Measurements from ENCODE around the gene TLCD2. TPM values are rescaled to one million over a fixed set of nuclear protein-coding genes. Genes with fewer than 3 reads are reported as not detected.

TLCD2 gene
- total and polyA plus RNA-seq, 2 experiments from 2014 or later, result 0.70 to 1.4 TPM

GRCh38 chr17:1711804-1712203 lies 1.6 kb upstream of the TLCD2 start (continued):
- TF ChIP-seq ETS1 (IDR thresholded peaks at IDR 0.05), result no peak
- TF ChIP-seq CTCF (conservative IDR thresholded peaks at IDR 0.05; ENCODE audit: low read depth in 2 of 2), result no peak

GRCh38 chr17:1710807-1711553 lies 803 bp upstream of the TLCD2 start:
- Mint-ChIP-seq H3K9me3 (no peaks in the 10 kb centered on the region), H3K4me3 (peak overlapping the region; percentile 83), H3K36me3 (ENCODE audit: low read depth) (peaks cover 14% of the 10 kb centered on the region; the same call in 2 of the 3 replicates), H3K4me1 (peaks cover 31% of the 10 kb centered on the region), H3K27me3 (ENCODE audit: insufficient read depth, low read depth, poor library complexity) (peaks cover 30% of the 10 kb centered on the region), H3K27ac (no peak overlapping the region)
- DNase-seq (ENCODE audit: low spot score) (peak; percentile 70), ATAC-seq (peak; percentile 1; the same call in 2 of the 3 replicates)
- H2AFZ ChIP-seq, result peak overlapping the region; percentile 90
- H3F3A ChIP-seq (replicated peaks; ENCODE audit: low read depth), result no peaks in the 10 kb centered on the region; the same call in 1 of the 2 replicates
- H3K27ac ChIP-seq (ENCODE audit: low read depth), result no peak overlapping the region
- peaks cover 13% of the 10 kb centered on the region for H3K4me1 ChIP-seq (ENCODE audit: insufficient read depth)
- H3K79me2 ChIP-seq (replicated peaks; ENCODE audit: insufficient read depth), result no peaks in the 10 kb centered on the region
- H3K27me3 ChIP-seq (ENCODE audit: insufficient read depth), result peaks cover 7% of the 10 kb centered on the region; the same call in 1 of the 2 replicates
- peak overlapping the region; percentile 82 for H3K4me3 ChIP-seq
- H3K36me3 ChIP-seq (ENCODE audit: insufficient read depth), result no peaks in the 10 kb centered on the region
- H4K20me1 ChIP-seq (replicated peaks; ENCODE audit: insufficient read depth), result no peaks in the 10 kb centered on the region
- peak overlapping the region; percentile 91 for H3K4me2 ChIP-seq
- no peaks in the 10 kb centered on the region for H3K9me2 ChIP-seq (ENCODE audit: insufficient read depth)
- TF ChIP-seq JUNB (IDR thresholded peaks at IDR 0.05; ENCODE audit: unreplicated experiment) (no peak), EZH2 (IDR thresholded peaks at IDR 0.05; ENCODE audit: low read depth, unreplicated experiment) (no peak), ETS1 (IDR thresholded peaks at IDR 0.05) (no peak), CTCF (conservative IDR thresholded peaks at IDR 0.05; ENCODE audit: low read depth in 2 of 2) (no peak), STAT1 (IDR thresholded peaks at IDR 0.05; ENCODE audit: unreplicated experiment) (no peak), POLR2AphosphoS5 (IDR thresholded peaks at IDR 0.05; ENCODE audit: low read depth) (no peak; the same call in 1 of the 2 replicates), REST (IDR thresholded peaks at IDR 0.05; ENCODE audit: unreplicated experiment) (no peak), ZNF331 (CRISPR knock-in tag; IDR thresholded peaks at IDR 0.05; ENCODE audit: low read depth) (no peak), CREB1 (CRISPR knock-in tag; IDR thresholded peaks at IDR 0.05; ENCODE audit: low read depth) (no peak), ZNF114 (CRISPR knock-in tag; IDR thresholded peaks at IDR 0.05) (no peak)

Data from GM23338 (cell line).